Stimulated activated CD4-positive, alpha-beta T cell treated with anti-CD3 and anti-CD28 coated beads, Interleukin-2, amount 100 ng/mL, for 4 hours (primary cell): Measurements from ENCODE around the gene NCAPD3.
"Not testable (repeated sequence)": the region's sequence is repeated elsewhere in the genome, so short reads cannot be mapped to it uniquely, and the experiment has no call there.

Experiments used
- DNase-seq: peaks from one replicate; pipeline ENCODE4 v3.0.0-alpha.2; 2020; ENCODE audit warnings: low read depth

The NCAPD3 gene

DNA sequence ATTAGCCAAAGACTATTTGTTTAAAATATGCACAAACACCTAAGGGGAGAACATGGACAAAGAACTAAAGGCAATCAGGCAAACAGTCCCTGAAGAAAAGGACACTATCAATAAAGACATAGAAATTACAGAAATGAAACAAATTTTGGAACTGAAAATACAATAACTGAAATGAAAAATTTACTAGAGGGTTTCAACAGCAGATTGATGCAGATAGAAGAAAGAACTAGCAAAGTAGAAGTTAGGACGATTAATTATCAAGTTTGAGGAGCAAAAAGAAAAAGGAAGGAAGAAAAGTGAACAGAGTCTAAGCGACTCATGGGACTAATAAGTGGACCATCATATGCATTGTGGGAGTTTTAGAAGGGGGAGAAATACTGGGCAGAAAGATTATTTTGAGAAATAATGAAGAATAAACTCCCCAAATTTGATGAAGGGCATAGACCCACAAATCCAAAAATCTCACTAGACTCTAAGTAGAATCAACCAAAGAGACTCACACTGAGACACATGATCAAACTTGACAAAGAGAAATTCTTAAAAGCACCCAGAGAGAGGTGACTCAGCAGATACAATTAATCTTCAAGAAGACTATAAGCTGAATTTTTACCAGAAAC, 92.0 kb downstream of the NCAPD3 start:
- no peak for DNase-seq

DNA sequence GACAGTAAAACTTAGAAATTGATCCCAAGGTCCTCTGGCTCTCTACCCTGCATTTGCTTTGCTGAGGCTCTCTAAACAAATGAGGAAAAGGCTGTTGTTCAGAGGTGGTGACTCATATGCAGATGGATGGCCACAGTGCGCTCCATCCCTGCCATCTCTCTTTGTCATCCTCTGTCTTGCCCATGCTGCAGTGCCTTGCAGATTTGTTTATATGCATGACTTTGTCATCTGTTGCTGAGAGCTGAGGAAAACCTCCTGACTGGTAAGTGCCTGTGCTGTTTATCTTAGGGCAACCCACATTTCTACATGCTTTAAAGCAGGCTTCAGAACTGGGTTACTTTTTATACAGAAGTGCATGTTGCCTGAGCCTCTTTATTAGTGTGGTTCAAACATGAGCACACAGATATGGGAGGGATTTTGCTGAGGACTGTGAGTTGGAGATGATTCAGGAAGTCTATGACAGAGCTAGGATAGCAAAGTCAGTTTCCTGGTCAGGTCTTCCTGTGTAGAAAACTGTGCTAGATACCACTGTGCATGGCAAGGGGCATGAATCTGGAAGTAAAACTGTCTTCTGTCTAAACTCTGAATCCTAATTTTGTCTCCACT, 97.4 kb downstream of the NCAPD3 start:
- no peak for DNase-seq

DNA sequence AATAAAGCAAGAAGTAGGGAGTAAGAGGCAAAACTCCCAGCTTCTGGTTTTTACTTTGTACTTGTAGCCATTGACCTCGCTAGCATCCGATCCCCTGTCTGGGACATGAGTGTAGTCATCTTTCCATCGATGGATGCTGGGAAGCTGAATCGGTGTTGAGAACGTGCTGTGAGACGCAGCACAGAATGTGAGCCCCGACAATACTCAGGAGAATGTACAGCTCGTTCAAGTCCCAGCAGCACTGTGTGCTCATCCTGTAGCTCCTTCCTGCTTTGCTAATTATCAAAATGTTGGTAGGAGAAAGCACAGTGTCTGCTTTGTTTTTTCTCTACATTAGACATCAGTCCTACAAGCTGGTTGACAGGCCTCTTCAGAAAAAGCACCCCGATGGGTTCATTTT, 98.3 kb downstream of the NCAPD3 start:
- no peak for DNase-seq

DNA sequence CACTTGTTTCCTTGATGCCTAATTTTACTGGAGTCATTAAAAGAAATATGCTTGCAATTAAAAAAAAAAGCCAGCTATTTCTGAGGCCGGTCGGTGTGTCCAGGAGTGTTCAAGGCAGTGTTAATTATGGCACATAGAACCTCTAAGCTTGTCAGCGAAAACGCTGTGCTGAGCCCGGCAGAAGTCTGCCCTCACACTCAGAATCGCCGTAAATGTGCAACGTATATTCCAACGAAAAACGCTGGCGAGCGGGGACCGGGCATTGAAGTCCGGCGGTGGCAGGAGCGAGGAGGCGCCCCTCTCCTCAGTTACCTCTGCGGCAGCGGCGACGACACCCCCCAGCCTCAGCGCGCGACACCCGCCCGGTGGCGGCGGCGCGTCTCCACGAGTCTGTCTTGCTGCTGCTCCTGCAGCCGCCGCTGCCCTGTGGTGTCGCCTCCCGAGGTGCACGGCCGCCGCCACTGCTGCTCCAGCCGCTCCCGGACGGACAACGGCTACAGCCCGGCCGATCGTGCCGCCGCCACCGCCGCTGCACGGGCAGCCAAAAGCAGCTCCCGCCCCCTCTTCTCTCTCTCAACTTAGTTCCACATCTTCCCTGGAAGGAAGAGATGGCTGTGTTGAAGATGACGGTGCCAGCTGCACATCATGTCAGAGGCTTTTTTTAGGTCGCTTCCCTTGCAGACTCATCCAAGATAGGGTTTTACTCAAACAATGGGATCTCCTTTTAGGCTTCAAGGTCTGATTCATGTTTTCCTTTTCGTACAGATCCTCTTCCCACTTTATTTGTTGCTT, 98.9 kb downstream of the NCAPD3 start:
- DNase-seq, result no peak

DNA sequence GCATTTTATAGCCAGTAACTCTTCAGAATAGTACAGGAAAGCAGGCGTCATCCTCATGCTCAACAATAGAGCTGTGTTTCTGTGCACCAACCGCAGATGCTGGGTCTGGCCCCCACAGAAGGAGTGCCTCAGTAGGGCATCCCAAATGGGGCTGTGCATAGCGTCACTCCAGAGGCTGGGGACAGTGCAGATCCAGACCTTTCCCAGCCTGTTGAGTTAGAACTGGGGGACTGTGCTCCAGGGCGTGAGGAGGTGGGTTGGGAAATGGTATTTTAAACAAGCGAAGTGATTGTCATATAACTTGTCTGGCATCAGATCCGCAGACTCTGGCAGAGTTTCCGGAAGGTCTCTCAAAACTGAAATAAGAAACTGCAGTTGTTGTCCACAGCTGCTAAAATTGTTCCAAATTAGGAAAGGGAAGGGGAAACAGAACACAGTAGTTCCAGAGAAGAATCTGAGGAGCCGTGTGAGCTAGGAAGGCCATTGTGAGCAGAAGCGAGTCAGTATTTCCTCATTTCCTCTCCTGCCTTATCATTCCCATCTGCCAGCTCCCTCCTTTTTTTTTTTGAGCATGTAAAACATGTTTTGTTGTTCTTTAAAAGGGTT, 102.7 kb downstream of the NCAPD3 start:
- DNase-seq, result no peak

DNA sequence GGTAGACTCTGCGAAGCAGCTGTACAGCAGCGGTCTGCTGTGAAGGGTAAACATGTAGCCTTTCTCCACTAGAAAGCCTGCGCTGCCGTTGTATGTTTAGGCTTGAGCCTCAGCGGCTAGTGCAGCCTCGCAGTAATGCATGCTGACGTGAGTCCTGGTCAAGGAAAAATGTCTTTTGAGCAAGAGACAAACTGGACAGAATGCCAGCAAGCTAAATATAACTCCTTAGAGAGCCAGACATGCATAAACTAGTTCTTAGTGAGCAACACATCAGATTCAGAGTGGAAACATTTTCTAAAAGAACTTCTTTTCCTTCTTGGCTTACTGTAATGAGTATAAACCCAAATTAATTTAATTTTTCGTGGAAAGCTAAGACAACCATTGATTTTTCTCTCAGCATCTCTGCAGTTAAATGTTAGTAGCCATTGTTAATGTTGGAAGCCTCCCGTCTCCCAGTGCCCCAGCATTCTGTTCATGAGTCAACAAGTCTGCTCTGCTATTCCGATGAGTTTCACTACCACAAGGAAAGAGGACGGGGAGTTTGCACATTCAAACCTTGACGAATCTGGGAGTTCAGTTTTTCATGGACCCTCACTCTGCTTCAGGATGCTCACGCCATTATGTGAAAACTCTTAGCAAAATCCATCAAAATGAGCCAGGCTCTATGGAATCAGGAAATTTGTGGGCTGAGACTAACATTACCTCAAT, 103.5 kb downstream of the NCAPD3 start:
- DNase-seq, result no peak

DNA sequence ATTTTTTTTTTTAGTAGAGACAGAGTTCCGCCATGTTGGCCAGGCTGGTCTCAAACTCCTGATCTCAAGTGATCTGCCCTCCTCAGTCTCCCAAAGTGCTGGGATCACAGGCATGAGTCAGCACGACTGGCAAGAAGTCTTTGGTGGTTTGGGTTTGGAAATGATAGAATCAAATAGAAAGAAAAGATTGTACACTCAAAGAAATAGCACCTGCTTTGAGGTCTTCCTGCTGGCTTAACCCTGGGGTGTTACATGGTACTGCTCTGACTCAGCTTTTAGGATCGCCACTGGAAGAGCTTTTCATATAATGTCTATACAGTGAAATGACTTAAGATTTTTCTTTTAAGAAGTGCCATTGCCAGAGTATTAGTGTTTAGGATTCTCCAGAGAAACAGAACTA, 104.7 kb downstream of the NCAPD3 start:
- DNase-seq, result no peak

DNA sequence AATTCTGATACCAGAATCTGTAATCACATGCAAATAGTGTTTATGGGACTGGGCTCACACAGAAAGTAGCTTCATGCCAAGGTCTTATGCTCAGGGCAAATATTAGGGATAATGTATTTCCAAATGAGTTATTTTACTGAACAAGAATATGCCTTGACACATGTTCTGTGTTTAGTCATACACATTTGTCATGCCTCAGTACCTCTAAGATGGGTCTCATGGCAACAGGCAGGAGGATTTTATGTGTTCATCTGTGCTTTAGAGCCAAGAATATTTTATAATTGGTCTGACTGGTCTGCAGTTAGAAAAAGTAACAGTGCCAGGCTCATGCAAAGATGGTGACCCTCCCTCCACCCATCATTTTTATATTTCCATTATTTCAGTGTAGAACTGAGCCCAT, 105.8 kb downstream of the NCAPD3 start:
- DNase-seq, result no peak

DNA sequence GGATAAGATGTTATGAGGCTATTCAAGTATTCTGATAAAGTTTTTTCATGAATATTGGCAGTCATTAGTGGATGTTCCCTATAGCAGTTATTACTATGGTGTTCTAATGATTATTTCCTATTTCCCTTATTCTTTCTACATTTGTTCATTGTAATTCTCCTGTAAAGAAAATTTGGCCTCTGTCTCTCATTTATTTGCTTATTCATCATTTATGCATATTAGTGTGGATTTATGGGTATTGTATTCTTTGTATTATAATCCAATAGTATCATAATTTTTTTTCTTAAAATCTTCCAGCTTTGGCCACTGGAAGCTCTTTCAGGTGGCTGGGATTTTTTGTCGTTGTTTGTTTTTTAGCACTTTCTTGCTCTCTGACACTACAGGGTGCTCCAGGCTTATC, 107.6 kb downstream of the NCAPD3 start:
- no peak for DNase-seq

DNA sequence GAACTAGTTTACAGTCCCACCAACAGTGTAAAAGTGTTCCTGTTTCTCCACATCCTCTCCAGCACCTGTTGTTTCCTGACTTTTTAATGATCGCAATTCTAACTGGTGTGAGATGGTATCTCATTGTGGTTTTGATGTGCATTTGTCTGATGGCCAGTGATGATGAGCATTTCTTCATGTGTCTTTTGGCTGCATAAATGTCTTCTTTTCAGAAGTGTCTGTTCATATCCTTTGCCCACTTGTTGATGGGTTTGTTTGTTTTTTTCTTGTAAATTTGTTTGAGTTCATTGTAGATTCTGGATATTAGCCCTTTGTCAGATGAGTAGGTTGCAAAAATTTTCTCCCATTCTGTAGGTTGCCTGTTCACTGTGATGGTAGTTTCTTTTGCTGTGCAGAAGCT, 110.0 kb downstream of the NCAPD3 start:
- not testable (repeated sequence) for DNase-seq

DNA sequence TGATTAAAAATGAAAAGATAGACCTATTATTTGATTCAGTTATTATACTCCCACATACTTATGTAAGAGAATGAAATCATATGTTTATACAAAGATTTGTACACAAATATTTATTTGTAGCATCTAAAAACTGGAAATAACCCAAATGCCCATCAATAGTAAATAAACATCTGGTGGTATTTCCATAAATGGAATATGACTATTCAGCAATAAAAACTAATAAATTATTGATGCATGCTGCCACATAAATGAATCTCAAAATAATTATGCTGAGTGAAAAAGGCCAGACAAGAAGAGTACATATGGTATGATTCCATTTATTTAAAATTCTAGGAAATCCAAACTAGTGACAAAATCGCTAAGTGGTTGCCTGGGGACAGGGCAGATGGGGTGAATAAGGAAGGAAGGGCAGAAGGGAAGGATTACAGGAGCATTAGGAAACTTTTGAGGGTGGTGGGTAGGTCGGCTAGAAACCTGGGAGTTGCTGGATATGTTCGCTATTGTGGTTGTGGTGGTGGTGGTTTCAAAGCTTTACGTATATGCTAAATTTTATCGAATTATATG, 113.4 kb downstream of the NCAPD3 start:
- no peak for DNase-seq
